ENCODE measurements around the gene KCNH8.

GRCh38 chr3:19425825-19426224 is 277.5 kb downstream of the KCNH8 start:
- no peak for TF ChIP-seq ZNF274 (IDR thresholded peaks at IDR 0.05; ENCODE audit: low read depth, low read length)
- TF ChIP-seq SUZ12 (IDR thresholded peaks at IDR 0.05; ENCODE audit: extremely low read depth, insufficient read depth, insufficient read length) = no peak
- no peak for TF ChIP-seq YY1 (IDR thresholded peaks at IDR 0.05; ENCODE audit: insufficient read depth, insufficient read length)

Measured in NT2/D1 (cell line).